Type B pancreatic cell (in vitro differentiated cells): ENCODE data around the gene OR8K1. TPM values are rescaled to one million over a fixed set of nuclear protein-coding genes. Genes with fewer than 3 reads are reported as not detected.

Source experiments
- DNase-seq: peaks from one replicate; pipeline ENCODE4 v3.0.0; 2021; ENCODE audit warnings: mixed read lengths; ENCODE audit not compliant: unreplicated experiment; ENCODE audit errors: extremely low spot score
- H3K27ac Mint-ChIP-seq: 2 replicates; pipeline ENCODE4 v1.8.0; 2021; ENCODE audit warnings: mild to moderate bottlenecking, mixed read lengths
- H3K27me3 Mint-ChIP-seq: 2 replicates; pipeline ENCODE4 v1.8.0; 2021; ENCODE audit warnings: mixed read lengths
- H3K36me3 Mint-ChIP-seq: 2 replicates; pipeline ENCODE4 v1.8.0; 2021; ENCODE audit warnings: mixed read lengths
- H3K4me1 Mint-ChIP-seq: one replicate; pipeline ENCODE4 v1.8.0; 2021; ENCODE audit warnings: mixed read lengths; ENCODE audit not compliant: unreplicated experiment
- H3K4me3 Mint-ChIP-seq: 2 replicates; pipeline ENCODE4 v1.8.0; 2021; ENCODE audit warnings: mild to moderate bottlenecking, mixed read lengths
- H3K9me3 Mint-ChIP-seq: 2 replicates; pipeline ENCODE4 v1.8.0; 2021; ENCODE audit warnings: mixed read lengths
- CTCF ChIP-seq: fragments of 200-600 bp; sonication (generic); conservative IDR thresholded peaks from 2 replicates; pipeline ENCODE4 v1.5.0; 2021; ENCODE audit warnings: antibody characterized with exemption, mild to moderate bottlenecking
- total RNA-seq: library from RNA; stranded (reverse); gene quantifications from 2 replicates; pipeline ENCODE4 v1.2.1, GENCODE V29; 2021; ENCODE audit warnings: low replicate concordance

Gene OR8K1
- total RNA-seq, 1 donor from 2014 or later, result not detected

- no peaks in the 10 kb centered on the region for H3K9me3 Mint-ChIP-seq
- H3K4me1 Mint-ChIP-seq, result no peaks in the 10 kb centered on the region
- H3K27me3 Mint-ChIP-seq, result no peaks in the 10 kb centered on the region
- H3K36me3 Mint-ChIP-seq, result no peaks in the 10 kb centered on the region
- H3K4me3 Mint-ChIP-seq, result no peak overlapping the region
- no peak for DNase-seq
- no peak for TF ChIP-seq CTCF
- H3K27ac Mint-ChIP-seq, result no peak overlapping the region
Observed at GRCh38 chr11:56333156-56333555, 12.7 kb upstream of the OR8K1 start.

- no peaks in the 10 kb centered on the region for H3K9me3 Mint-ChIP-seq
- no peak for DNase-seq
- H3K4me1 Mint-ChIP-seq, result no peaks in the 10 kb centered on the region
- no peak overlapping the region for H3K27ac Mint-ChIP-seq
- no peaks in the 10 kb centered on the region for H3K27me3 Mint-ChIP-seq
- H3K36me3 Mint-ChIP-seq, result no peaks in the 10 kb centered on the region
- no peak overlapping the region for H3K4me3 Mint-ChIP-seq
- TF ChIP-seq CTCF, result no peak
Observed at GRCh38 chr11:56340289-56340688, 5.5 kb upstream of the OR8K1 start.

GRCh38 chr11:56353991-56354390, 8.2 kb downstream of the OR8K1 start, which contains the start of gene OR8J1:
Gene OR8J1, plus strand, starts transcription at chr11:56354291. Its CDS starts 5,956 bp downstream, at chr11:56360247.
- H3K36me3 Mint-ChIP-seq, result no peaks in the 10 kb centered on the region
- DNase-seq, result no peak
- no peaks in the 10 kb centered on the region for H3K9me3 Mint-ChIP-seq
- no peak for TF ChIP-seq CTCF
- no peaks in the 10 kb centered on the region for H3K27me3 Mint-ChIP-seq
- H3K4me1 Mint-ChIP-seq, result no peaks in the 10 kb centered on the region
- no peak within 1 kb of the TSS for H3K4me3 Mint-ChIP-seq
- no peak within 1 kb of the TSS for H3K27ac Mint-ChIP-seq

- no peaks in the 10 kb centered on the region for H3K9me3 Mint-ChIP-seq
- H3K4me1 Mint-ChIP-seq, result no peaks in the 10 kb centered on the region
- H3K27ac Mint-ChIP-seq, result no peak within 1 kb of the TSS
- no peak for TF ChIP-seq CTCF
- H3K36me3 Mint-ChIP-seq, result no peaks in the 10 kb centered on the region
- DNase-seq, result no peak
- H3K4me3 Mint-ChIP-seq, result no peak within 1 kb of the TSS
- no peaks in the 10 kb centered on the region for H3K27me3 Mint-ChIP-seq
Observed at GRCh38 chr11:56375324-56375723, 29.5 kb downstream of the OR8K1 start, which contains the start of gene OR8U1. Gene OR8U1, plus strand, starts transcription at chr11:56375624. Its CDS starts 0 bp downstream, at chr11:56375624.

GRCh38 chr11:56380120-56380519, 34.3 kb downstream of the OR8K1 start:
- Mint-ChIP-seq H3K27ac (no peak overlapping the region), H3K36me3 (no peaks in the 10 kb centered on the region), H3K4me3 (no peak overlapping the region), H3K9me3 (no peaks in the 10 kb centered on the region), H3K27me3 (no peaks in the 10 kb centered on the region), H3K4me1 (no peaks in the 10 kb centered on the region)
- no peak for DNase-seq
- TF ChIP-seq CTCF, result no peak

- H3K36me3 Mint-ChIP-seq, result no peaks in the 10 kb centered on the region
- no peaks in the 10 kb centered on the region for H3K9me3 Mint-ChIP-seq
- no peak for DNase-seq
- H3K27me3 Mint-ChIP-seq, result no peaks in the 10 kb centered on the region
- H3K4me1 Mint-ChIP-seq, result no peaks in the 10 kb centered on the region
- no peak overlapping the region for H3K4me3 Mint-ChIP-seq
- H3K27ac Mint-ChIP-seq, result no peak overlapping the region
- no peak for TF ChIP-seq CTCF
Observed at GRCh38 chr11:56394381-56394780, 48.5 kb downstream of the OR8K1 start.
